CD4-positive, alpha-beta T cell treated with Interleukin-10 for 1 hour (primary cell): Measurements from ENCODE around the gene TECPR1.
"Not testable (repeated sequence)": the region's sequence is repeated elsewhere in the genome, so short reads cannot be mapped to it uniquely, and the experiment has no call there.

Experiments used
- DNase-seq: peaks from one replicate; pipeline ENCODE4 v3.0.0-alpha.2; 2020

The TECPR1 gene

DNA sequence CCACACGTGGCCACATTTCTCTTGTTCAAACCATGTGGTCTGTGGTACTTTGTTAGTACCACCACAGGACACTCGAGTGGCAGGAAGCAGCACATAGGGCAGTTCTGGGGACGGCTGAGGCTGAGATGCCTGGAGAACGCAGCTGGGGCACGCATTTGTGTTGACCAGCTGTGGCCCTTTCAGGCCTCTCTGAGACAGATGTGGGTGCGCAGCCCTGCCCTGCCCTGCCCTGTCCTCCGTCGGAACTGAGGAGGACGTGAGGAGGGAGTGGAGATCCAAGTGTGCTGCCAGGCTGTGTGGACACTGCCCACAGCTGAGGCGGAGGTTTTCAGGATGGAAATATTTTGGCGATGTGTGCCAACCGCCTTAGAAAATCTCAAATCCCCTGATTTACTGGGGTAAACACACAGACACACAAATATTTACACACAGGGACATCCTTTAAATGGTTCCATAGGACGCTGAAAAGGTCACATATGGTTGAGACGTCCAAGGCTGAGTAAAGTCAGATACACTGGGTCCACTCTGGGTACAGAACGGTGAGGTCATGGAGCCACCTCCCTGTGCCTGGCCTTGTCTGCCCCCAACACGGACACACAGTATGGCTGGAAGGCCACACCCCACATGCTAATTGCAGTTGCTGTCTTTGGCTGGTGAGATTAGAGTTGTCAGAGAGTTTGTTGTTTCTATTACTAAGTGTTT is 26.0 kb downstream of the TECPR1 start:
- no peak for DNase-seq

DNA sequence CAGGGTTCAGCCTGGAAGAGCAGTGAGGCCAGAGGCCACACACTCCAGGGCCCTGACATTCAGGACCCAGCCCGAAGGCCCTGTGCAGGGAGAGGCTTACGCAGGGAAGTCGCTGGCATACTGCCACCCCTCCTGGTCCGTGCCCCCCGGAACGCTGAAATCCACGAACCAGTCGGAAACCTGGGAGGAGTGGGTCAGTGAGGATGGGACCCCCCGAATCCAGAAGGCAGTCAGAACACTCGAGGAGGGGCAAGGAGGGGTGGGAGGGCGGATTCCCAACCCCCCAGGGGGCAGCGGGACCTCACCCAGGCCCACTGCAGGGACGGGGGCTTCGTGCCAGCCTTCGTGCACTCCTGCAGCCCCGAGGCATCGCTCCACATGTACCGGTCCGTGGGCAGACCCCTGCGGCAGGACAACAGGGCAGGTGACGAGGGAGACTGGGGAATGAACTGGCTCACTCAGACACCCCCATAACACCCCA is 27.3 kb downstream of the TECPR1 start:
- DNase-seq, result no peak

DNA sequence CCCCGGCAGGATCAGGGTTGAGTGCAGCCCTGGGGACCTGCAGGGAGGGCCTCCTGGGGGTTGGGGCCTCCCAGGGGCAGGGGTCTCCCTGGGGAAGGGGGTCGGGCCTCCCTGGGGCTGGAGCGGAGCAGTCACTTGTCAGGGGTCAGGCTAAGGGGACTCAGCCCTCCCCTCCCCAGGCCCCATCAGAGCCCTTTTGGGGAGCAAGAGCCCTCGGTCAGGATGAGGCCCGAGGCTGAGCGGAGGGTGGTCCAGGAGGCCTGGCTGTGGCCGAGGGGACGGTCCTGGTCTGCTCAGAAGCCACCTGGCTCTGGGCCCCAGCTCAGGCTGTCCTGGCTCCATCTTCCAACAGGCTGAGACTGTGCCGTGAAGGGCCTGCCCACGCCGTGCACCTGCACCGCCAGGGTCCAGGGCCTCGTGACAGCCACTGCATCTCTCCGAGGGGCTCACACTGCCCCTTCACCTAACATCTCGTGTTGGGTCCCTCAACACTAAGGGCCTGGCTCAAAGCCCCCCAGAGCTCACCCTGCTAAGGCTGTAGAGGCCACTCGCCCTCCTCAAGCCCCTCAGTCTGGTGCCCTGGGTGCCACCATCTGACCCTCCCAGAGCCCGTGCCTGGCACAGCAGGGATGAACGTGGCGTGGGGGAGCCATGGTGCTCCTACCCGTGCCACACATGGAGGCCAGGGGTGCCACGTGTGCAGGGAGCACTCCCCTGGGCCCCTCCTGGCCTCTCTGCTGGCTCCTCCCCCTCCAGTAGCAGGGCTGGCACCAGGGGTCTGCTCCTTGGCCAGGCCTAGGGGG is 27.9 kb downstream of the TECPR1 start:
- DNase-seq, result no peak

DNA sequence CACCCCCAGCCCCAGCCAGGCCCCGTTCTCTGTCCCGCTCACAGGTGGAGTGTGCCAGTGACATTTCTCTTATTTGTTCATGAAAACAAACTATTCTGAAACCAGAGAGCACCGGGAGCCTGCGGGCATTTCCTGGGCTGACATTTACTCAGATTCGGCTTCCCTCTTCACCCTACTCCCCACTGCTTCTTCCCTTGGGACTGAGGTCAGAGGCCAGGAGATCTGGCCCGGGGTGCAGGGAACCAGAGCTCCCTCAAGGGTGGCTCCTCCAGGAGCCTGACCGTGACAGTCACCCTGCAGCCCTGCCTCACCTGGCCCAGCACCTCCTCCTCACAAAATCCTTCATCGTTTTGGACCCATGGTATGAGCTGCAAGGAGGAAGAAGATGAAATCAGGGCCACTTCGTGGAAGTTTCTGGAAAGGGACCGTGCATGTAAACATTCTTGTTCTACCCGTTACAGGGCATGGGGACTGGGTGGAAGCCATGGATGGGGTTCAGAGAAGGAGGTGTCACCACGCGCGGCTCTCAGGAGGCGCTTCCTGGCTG is 28.6 kb downstream of the TECPR1 start:
- DNase-seq, result no peak

DNA sequence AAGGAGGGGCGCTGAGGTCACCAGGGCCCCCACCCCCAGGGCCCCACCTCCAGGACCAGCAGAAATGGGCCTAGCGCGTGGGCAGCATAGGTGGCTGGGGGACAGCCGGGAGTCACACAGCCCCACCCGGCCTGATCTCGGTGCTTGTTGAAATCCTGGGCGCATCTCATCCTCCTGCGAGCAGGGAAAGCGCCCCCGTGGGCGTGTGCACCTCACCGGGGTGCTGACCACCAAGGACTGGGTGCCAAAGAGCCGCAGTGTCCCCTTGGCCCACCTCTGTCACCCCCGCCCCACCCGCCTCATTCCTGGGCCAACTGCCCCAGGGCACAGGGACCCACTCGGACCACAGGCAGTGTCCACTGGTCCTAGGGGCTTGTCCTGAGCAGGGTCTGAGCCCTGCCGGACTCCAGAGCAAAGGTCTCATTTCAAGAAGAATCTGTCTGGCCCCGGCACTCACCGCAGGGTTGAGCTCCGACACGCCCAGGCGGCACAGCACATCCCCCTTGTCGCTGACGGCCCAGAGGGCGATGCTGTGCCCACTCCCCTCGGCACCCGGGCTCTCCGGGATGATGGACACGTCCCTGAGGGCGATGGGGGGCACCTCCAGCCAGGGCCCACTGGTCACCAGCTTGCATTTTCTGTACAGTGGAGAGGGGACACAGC is 29.4 kb downstream of the TECPR1 start:
- no peak for DNase-seq

DNA sequence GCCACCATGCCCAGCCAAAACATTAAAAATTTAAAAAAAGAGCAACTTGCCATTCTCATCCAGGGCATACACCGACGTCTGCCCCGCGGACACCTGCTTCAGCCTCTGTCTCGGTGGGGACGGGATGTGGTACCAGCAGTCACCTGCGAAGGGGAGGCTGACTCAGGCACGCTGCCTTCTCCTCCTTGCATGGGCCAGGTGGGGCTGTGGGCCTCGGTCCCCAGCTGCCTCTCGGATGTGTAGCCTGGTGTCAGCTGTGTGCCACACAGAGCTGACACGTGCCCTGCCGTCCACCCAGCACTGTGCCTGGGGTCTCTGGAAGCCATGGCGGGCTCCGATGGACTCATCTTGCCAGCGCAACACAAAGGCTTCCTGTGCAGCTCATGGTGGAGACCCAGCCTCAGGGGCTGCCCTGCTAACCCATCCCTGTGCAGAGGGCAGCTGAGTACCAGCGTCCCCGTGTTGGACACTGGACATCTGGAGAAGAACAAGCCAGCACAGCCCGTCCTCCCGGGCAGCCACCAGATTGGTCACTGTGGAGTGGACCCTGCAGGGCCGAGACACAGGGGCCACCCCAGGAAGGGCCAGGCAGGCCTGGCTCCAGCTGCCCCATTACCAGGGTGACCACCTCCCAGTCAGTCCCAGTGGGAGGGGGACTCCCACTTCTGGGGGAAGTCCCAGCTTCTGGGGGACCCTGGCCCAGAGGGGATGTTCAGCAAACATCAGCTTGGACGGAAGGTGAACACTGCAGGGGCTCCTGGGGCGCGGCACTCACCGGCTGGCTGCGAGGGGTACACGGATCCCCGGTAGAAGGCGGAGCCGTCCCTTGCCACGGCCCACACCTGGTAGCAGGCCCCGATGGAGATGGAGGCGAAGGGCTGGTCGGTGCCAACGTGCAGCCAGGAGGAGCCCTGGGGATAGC is 30.2 kb downstream of the TECPR1 start:
- no peak for DNase-seq

DNA sequence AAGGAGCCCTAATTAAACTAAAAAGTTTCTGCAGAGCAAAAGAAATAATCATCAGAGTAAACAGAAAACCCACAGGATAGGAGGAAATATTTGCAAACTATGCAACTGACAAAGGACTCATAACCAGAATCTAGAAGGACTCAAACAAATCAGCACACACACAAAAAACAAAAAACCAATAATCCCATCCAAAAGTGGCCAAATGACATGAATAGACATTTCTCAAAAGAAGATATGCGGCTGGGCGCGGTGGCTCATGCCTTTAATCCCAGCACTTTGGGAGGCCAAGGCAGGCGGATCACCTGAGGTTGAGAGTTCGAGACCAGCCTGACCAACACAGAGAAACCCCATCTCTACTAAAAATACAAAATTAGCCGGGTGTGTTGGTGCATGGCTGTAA is 32.6 kb downstream of the TECPR1 start:
- DNase-seq, result not testable (repeated sequence)

DNA sequence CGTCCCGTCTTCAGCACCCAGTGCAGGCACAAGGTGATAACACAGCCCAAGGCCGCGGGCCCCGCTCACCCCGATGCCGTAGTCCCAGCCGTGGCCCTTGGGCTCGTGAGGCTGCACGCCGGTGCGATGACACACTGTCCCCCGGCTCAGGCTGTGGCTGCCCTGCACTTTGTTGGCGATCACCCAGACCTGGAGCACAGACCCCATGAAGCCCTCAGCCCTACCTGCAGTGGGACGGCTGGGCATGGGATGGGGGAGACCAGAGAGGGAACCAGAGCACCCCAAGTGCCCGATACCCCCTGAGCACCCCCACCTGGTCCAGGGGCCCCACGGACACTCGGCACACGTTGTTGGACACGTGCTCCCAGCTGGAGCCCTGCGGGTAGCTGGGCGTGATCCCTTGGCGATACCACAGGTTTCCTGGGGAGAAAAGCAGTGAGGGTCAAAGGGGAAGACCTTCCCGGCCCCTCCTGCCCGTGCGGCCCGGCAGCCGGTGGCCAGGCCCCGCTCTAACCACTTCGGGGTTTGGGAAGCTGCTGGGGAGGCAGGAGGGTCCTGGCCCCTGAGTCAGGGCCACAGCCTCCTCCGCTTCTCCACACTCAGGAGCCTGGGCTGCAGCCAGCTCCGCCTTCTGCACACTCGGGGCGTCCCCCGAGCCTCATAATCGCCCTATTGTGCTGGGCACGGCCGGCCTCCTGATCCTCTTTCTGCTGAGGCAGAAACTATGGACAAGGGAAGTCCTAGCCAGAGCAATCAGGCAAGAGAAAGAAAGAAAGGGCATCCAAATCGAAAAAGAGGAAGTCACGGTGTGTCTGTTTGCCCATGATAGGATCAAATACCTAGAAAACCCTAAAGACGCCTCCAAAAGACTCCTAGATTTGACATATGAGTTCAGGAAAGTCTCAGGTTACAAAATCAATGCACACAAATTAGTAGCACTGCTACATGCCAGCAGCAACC is 34.1 kb downstream of the TECPR1 start:
- no peak for DNase-seq

DNA sequence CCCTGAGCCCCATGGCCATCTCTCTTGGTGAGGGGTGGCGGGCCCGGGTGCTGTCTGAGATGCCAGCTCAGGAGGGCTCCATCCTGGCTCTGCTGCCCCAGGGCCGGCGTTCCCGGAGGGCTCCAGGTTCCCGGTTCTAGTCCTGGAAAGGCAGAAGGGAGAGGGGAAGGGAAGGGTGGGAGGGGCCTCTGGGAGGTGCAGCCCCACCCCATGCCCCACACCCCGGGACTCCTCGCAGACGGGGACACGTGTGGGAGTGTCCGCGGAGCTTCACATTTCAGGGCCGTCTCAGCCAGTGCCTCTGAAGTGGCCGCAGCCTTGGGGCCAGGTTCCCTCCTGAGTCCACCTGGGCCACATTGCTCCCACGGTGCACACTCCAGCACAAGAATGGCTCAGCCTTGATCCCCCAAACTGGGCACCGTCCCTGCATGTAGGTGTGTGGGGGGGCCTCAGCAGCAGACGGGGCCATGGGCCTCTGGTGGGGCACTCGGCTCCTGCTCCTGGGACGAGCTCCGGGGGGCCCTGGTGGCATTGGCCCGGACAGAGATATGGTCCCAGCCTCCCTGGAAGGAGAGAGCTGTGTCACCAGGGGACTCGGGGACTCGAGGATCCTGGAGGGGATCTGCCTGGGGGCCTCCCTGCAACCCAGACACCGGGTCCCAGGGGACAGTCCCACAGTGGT is 35.0 kb downstream of the TECPR1 start:
- DNase-seq, result no peak

DNA sequence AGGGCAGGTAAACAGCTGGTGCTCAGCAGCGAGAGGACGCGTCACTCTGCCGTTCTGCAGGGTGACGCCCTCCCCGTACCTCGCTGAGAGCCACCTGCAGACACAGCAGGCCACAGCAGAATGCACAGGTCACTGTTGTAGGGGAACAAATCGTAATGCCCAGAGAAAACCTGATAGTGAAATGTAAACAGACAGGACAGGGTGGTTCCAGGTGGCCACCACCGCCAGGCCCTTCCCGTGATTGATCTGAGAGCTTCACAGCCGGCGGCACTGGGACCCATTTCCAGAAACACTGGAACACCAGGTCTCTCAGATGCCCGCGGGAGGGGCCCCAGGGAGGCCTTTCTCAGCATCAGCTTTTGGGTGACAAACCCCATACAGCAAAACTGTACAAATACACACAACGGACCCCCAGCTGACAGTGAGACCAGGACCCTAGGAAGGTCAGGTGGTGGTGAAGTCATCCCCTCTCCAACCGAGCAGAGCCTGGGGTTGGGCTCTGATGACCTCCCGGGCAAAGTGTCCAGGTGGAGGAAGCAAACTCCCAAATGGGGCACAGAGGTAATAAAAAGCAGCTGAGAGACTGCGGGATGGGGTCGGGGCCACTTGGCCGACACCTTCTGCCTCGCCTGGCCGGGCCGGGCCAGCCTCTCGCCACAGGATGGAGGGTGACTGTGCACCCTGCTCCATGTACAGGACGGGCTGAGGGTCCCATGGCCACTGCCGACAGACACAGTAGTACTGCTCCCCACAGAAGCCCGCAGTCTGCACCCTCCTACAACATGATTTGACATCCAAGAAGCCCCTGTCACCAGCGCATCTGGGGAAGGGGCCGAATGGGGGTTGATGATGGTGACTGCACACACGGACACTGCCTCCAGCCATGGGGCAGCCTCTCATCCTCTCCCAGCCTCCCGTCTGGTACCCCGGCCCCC is 36.2 kb downstream of the TECPR1 start:
- no peak for DNase-seq

DNA sequence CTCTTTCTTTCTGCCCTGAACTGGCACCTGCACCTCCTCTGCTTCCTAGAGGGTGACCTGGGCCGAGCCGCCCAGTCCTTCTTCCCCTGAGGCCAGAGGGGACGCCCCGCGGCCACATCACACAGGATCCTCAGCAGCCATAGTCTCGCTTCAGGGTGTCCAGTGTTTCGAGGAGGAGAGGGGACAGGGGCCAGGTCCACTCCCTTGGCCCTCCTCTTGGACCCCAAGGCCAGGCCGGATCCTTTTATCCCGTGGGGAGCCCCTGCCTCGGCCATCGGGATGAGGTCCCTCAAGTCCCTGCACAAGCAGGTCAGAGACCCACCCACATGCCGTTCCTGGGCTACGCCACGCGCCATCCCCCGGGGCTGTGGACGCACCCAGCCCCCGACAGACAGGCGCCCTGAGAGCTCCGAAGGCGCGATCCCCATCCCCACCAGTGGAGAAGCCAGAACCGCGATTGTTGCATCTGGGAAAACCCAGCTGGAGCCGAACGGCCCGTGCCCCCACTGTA is 37.2 kb downstream of the TECPR1 start:
- no peak for DNase-seq

DNA sequence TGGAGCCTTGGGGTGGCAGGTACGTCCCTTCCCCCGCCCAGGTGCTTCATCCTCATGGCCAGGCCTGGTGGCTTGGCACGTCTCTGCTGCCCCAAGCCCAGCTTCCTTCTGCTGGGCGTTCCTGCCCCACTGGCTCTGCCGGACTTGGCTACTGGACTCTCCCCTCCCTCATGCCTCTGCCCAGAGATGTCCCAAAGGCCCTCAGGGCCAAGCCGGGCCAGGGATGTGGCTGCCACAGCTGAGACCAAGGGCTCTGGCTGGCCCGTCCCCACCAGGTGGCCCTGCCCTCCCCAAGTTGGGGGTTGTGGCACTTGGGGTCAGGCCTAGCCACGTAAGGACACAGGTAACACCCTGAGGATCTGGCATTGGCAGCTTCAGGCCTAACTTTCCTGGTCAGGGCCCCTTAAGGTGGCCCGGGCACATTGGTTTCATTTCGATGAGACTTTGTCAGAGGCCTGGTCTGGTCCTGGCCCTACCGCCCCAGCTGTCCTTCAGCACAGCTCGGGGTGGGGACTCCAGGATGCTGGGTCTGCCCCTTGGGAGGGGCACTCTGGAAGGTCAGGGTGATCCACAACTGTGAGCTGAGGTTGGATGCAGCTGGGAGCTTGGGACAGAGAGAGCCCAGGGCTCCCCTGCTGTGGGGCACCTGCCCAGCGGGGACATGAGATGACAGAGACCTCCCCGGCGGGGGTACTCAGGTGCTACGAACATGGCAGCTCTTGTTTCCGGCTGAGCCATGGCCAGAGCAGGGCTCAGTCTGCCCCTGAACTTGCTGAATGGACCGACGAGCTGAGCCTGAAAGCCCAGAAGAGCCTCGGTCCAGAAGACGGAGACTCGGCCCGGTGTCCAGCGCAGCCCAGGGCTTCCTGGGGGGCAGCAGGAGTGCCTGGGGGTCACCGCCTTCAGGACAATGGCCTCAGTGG is 37.9 kb downstream of the TECPR1 start:
- no peak for DNase-seq

DNA sequence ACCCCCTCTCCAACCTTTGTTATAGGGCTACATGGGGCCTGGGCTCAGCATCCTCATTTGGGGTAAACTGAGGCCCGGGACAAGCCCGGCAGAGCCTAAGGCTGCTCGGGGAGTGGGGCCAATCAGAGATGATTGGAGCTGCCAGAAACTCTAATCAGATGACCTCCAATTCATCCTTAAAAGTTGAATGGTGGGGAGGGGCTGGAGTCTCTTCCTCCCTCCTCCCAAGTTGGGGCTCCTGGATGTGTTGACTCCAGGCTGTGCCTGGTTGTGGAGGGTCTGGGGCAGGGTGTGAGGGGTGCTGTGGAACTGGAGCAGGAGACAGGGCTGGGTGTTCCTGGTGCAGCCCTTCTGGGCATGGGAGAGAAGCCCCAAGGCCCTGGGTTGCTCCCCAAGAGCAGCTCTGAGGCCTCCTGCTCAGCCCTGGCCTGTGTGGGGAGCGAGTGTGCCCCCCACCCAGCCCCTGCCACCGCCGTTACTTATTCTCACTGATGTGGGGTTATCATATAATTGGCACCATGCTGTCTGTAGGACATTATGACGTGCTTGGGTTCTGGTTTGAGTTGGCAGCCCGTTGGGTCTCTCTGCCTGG is 38.6 kb downstream of the TECPR1 start:
- DNase-seq, result no peak

DNA sequence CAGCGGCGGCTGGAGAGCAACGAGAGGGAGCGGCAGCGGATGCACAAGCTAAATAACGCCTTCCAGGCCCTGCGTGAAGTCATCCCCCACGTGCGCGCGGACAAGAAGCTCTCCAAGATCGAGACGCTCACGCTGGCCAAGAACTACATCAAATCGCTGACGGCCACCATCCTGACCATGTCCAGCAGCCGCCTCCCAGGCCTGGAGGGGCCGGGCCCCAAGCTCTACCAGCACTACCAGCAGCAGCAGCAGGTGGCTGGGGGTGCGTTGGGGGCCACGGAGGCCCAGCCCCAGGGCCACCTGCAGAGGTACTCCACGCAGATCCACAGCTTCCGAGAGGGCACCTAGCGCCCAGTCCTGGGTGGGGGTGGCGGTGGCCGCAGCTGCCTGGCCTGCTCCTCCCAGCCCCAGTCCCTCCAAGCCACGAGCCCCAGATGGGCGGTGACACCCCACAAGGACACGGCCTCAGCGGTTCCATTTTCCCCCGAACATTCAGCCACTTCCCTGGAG is 39.4 kb downstream of the TECPR1 start:
- no peak for DNase-seq

DNA sequence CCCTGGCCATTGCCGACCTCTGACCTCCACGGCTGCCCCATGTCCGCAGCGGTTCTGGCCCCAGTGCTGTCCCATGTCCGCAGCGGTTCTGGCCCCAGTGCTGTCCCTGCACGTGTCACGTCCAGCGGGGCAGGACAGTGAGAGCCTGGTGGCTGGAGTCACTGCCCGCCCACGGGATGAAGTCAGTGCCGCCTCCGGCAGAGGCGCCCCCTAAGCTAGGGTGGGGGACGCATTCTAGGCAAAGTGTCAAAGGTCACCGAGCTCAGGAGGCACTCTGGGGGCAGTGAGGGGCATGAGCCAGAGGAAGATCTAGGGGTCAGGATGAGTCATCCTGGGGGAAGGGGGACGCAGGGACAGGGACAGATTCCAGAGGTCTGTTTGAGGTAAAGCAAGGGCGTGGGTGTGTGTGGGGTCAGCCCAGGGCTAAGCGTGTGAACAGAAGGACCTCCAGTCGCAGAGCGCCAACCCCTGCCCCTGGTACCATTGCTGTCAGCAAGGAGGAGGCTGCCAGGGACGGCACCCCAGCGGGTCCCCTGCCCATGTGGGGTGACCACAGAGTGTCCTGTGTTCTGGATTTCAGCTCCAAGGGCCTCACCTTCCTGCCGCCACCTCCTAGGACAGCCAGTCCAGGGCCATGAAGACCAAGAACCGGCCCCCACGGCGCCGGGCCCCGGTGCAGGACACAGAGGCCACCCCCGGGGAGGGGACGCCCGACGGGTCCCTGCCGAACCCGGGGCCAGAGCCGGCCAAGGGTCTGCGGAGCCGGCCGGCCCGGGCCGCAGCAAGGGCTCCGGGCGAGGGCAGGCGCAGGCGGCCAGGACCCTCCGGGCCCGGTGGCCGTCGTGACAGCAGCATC is 40.1 kb downstream of the TECPR1 start:
- DNase-seq, result no peak

DNA sequence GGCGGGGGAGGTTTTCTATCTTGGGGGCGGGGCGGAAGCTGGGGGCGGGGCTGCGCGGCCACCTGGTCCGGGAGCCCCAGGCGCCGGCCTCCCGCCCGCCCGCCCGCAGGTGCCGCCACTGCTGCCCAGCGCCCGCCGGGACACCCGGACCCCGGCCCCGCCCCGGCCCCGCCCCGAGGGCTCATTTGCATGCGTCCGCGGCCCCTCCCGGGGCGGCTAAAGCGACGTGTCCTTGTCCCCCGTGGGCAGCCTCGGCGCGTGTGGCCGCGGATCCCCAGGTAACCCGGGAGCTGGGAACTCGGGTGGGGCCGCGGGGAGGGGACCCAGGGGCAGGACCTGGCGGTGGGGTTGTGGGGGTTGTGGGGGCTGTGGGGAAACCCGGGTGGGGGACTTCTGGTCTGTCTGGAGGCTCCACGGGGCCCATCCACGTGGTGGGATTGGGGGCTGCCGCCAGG is 40.8 kb downstream of the TECPR1 start, which contains the start of gene BHLHA15:
Gene BHLHA15 (plus strand): TSS at position 219 of the 455 bp plus-strand sequence. CDS start 871 bp downstream, outside the sequence.
- DNase-seq, result peak; percentile 31
